GM19438 (cell line): ENCODE data around the gene COTL1.
"Not testable (repeated sequence)": the region's sequence is repeated elsewhere in the genome, so short reads cannot be mapped to it uniquely, and the experiment has no call there.

Source experiments
- ATAC-seq: cut with Tn5 transposase; IDR thresholded peaks from one replicate; pipeline ENCODE4 v1.9.1; 2021; ENCODE audit warnings: low read depth; ENCODE audit not compliant: unreplicated experiment

COTL1 gene

DNA sequence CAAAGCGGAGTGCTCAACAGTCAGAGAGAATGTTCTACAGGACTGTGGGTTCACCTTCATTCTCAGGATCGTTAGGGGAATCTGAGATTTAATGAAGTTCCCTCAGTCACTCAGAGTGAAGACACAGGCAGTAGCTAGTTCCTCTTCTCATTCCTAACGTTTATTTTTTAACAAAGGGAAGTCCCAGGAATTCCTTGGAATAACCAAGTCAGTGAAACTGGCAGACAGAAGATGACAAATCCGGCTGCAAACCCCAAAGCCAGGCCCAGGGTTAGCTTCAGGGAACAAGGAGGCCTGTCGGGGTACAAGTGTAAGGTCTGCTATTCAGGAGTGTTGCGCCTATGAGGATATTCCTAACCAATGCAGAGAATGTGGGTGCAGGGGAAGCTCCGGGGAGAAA, 42.0 kb downstream of the COTL1 start:
- no peak for ATAC-seq

DNA sequence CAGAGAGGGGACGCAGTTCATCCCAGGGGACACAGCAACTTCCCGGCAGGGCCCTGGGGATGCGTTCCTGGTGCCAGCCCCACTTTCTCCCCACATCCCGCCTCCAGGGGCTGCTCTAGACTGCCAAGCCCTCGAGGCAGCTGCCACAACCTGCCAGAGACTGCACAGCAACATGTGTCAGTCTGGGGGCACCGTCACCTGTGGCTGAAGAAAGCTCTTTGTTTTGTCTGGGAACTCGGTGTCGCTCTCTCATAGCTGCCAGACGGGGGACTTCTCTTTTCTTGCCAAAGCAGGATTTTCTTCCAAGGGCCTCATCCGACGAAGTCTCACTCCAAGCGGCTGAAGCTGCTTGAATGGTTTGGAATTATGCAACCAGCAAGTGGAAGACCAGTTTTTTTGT, 43.7 kb downstream of the COTL1 start:
- no peak for ATAC-seq

DNA sequence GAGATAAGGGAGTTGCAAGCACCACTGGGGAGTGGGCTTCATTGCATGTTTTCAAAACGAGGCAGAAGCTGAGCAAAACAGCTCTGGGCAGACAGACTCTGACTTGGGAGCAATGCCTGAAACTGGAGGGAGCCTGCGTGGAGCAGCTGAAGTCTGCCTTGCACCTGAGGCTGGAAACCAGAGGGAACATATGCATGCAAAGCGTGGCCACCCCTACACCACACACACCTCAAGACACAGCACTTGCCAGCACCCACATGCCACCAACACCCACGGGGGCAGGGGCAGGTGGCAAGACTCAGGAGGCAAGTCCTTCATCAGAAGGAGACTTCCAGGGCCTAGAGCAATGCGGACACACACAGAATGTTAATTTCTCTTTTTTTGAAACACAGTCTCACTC, 45.8 kb downstream of the COTL1 start:
- ATAC-seq, result no peak

DNA sequence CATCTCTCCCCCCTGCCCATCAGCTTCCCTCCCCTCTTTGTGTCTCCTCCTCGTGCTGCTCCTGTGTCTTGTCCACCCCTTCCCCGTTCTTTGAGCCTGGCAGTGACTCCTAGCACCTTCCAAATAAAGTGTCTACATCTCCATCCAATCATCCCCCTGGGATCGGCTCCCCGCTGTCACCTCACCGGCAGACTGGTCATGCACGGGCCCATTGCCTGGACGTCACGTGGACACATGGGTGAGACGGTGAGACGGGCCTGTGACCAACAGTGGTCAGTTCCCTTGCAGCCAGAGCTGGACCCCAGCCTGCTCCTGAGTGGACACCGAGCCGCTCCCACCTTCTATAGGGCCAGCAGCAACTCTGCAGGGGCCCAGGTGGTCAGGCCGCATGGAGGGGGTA, 46.4 kb downstream of the COTL1 start:
- ATAC-seq, result no peak

DNA sequence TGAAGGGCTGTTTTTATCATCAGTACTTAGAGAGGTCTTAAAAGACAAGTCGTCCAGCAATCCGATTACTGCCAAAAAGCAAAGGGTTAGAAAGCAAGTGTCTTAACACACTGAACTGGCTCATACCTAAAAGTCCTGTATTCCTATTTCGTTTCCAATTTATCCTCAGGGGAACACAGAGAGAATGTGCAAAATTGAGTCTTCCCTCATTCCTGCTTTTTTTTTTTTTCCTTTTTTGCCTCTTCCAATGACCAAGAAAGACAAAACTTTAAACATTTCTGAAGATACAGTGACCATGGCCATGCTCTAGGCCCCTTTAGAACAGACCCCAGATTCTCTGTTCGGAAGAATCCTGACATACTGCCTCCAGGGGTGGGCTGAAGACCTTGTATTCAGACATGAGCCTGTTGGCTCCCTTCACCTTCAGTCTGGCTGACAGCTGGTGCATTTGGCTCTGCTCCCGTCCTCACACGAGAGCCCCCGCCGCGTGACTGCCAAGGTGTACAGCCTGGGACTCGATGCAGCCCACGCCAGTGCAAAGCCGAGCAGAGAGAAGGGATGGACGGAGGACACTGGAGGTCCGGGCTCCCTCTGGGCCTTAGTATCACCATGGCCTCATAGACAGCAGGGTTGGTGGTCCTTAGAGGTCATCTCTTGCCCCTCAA, 47.0 kb downstream of the COTL1 start:
- ATAC-seq, result no peak

DNA sequence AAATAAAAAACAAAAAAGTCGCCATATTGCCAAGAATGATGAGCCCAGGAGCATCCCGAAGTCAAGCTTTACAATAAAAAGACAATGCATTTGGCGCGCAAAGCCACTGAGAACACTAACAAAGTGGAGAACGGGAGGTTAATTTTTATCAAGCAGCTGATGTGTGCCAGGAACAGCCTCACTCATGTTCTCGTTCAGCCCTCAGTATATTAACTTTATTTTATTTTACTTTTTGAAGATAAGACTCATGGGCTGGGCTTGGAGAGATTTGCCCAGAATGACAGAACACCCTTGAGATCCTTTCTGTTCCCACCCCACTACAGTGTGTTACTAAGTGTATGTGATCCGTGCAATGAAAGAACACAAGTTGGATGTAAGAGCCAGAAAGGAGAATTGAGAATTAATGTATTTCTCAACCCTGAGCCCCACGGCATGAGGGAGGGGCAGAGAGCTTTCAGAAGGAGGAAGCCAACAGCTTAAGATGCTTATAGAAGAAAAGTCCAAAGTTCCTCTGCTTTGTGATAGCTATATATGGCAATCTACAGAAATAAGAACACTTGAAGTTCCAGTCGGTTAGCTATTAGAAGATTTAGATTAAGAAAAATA, 48.4 kb downstream of the COTL1 start:
- ATAC-seq, result no peak

DNA sequence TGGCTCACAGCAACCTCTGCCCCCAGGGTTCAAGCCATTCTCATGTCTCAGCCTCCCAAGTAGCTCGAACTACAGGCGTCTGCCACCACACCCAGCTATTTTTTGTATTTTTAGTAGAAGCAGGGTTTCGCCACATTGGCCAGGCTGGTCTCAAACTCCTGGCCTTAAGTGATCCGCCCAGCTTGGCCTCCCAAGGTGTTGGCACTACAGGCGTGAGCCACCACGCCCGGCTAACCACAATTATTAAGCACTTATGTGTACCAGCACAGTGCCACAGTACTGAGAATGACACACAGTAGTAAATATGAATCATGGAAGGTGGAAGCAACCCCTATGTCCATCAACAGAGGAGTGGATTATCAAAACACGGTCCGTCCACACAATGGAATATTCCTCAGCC, 49.8 kb downstream of the COTL1 start:
- ATAC-seq, result no peak

DNA sequence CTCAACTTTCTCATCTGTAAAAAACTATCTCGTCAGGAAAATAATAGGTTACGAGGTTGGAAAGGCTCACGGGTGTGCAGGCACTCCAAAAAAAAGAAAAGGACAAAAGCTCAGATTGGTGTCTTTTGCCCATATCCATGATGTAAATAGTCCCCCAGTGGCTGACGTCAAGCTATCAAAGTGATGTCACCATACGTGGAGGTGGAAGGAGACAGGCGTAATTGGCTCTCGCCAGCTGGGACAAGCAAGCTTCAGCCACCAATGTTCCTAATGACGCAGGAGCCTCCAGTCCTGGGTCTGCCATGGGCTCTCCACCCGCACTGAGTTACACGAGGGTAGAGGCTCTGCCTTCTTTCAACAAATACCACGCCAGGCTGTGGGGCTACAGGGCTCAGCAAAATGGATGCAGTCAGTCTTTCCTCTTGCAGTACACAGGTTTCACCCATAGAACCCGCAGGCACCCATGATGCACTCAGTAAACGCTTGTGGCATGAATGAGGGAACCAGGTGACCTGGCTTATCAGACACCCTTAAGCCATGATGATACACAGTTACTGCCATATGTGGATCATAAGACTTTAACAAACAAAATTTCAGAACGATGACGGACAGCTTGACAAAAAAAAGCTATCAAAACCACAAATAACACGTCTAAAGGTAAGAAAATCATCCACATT, 50.5 kb downstream of the COTL1 start:
- ATAC-seq, result no peak

DNA sequence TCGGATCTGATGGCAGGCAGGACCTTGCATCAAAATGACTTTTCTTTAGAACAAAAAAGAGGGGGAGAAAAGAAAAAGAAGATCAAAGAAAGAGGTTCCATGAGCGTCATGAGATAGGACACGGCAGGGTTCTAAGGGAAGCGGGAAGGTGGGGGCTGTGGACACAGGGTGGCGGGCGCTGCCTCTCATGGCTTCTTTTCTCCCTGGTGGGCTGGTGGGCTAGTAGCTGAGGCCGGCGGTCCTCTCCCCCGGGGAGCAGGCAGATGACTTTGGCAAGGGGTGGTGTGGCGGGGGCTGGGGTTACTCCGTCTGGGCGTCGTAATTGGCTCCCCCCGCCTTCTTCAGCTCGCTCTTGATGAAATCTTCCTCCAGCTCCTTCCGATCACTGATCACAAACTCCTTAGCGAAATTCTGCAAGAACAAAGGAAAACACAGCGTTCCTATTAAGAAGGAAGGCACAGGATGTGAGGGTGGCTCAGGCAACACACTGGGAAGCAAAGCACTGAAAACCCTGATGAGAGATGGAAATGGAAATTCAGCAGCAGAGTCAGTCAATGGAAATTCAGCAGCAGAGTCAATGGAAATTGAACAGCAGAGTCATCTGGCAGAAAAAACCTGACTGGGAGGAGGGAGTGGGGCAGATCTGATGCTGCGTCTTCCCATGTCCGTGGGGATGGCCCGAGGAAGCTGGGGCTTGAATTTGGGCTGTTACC, 51.2 kb downstream of the COTL1 start:
- no peak for ATAC-seq

DNA sequence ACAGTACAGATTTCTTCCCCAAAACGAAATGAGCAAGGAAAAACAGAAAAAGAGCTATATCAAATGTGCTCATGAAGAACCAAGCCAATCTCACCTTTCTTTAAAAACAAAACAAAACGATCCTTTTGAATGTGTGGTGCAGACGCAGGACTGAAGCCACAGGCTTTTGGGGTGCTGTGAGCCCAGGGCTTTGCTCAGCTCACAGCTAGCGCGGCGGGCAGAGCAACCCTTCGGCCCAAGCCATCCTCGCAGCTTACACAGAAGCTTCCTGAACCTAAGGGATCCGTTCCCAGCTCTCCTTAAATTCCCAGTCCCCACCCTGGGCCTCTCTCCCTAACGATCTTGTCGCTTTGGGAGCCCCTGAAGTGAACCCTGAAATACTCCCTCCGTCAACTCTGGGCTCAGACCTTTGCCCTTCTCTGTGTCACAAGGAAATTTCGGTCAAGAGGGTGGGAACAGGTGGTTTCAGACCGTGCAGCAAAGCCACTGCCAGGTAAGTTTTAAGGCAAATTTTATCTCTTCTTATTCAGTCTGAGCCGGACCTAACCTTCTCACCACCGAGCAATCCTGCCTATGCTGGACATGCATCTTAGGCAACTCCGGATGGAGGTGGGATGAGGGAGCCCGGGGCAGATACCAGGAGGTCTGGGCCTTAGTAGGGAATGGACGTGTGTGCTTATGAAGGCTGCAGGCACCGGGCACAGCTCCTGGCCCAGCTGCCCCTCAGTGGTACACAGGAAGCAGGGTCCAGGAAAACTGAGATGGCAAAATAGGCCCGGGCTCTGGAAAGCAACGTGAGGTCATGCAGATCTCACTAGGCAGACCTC, 52.0 kb downstream of the COTL1 start:
- ATAC-seq, result no peak

DNA sequence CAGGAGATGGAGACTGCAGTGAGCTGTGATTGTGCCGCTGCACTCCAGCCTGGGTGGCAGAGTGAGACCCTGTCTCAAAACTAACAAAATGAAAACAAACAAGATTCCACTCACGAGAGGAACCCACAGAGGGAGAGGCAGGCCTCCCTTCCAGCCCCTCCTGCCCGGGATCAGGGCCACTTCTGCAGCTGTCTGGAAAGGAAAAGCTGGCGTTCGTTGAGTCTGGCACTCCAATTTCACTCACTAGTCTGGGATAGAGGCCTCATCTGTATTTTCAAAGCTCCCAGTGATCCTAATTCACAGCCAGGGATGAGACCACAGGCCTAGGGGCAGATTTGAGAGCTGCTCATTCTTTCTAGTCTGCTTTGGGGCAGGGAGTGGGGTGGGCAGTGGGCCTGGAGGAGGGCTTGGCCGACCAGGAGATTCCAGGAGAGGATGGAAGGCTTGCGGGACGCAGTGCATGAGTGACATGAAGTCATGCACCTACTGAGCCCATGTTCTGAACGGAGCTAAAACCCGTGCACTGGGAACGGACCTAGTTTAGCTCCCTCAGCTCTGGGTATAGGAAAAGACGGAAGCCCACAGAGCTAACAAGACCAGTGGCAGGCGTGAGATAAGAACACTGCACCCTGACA, 54.0 kb downstream of the COTL1 start:
- no peak for ATAC-seq

DNA sequence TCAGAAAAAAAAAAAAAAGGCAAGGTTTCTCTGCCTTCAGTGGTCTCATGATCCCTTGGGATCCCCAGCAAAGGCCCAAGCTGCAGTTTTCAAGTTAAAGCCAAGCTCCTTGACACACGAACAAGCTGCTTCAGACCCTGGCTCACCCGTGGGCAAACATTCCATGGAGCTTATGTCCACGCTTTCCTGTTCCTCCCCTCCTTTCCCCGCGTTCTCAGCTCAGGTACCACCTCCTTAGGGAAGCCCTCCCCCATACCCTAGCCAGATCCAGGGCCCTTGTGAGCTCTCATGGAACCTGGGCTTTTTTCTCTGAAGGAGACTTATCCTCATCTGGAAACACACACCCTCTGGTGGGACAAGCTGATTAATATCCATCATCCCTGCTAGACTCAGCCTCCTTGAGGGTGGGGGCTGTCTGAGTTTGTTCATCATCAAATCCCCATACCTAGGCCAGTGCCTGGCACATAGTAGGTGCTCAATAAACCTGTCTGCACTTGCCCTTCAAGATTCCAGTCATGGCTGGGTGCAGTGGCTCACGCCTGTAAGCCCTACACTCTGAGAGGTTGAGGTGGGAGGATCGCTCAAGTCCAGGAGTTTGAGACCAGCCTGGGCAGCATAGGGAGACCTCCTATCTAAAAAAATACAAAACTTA, 54.7 kb downstream of the COTL1 start:
- no peak for ATAC-seq

DNA sequence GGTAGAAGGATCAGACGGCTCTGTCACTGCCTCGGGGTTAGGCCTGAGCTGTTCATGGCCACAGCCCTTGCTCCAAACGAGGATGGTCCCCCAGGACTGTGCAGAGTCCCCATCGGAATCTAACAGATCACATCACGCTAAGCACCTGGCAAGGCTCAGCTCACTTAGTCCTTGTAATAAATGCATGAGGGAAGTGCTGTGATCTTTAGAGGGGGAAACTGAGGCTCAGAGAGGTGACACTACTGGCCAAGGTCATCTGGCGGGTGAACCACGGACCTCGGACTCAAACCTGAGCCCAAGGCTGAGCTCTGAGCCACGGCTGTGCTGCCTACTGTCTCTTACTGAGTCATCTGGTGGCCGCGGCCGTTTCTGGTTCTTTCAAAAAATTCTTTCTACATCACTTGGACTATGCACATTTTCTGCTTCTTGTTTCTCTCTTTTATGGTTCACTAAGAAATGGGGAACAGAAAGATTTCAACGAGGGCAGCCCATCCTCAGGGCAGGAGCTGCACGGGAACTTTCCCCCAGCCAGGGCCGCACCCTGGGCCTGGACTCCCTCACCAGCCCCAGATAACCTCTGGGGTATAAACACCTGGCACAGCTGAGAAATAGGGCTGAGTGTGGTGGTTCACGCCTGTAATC, 55.6 kb downstream of the COTL1 start:
- ATAC-seq, result no peak

DNA sequence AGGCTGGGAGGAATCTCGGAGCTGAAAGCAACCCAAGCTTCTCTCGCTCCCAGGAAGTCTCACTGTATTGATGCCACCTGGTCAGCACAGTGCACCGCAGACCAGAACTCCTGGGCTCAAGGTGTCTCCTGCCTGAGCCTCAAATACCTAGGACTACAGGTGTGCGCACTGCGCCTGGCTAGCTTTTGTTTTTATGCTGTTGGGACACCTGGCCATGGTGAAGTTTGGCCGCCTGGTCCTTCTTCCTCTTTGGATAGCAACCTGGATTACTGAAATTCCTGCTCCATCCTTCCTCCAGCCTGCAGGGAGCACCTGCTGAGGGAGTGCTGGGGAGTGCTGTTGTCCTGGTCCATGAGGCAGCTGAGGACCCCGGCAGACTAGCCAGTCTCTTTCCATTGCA, 56.6 kb downstream of the COTL1 start:
- no peak for ATAC-seq

DNA sequence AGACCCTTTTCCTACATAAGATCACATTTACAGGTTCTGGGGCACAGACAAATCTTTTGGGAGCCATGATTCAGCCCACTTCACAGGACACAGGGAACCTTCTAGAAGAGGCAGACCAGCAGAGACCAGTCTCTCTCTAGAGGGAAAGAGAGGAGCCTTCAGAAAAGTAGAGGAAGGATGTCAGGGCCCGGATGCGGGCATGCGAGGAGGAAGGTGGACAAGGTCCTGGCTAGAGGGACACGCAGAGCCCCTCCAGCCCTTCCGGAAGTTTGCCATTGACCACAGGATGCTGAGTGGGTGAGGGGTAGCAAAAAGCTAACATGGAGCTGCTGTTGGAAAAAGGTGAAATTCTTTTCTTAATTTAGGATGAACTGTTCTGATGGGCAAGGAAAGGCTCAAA, 57.6 kb downstream of the COTL1 start:
- ATAC-seq, result no peak

DNA sequence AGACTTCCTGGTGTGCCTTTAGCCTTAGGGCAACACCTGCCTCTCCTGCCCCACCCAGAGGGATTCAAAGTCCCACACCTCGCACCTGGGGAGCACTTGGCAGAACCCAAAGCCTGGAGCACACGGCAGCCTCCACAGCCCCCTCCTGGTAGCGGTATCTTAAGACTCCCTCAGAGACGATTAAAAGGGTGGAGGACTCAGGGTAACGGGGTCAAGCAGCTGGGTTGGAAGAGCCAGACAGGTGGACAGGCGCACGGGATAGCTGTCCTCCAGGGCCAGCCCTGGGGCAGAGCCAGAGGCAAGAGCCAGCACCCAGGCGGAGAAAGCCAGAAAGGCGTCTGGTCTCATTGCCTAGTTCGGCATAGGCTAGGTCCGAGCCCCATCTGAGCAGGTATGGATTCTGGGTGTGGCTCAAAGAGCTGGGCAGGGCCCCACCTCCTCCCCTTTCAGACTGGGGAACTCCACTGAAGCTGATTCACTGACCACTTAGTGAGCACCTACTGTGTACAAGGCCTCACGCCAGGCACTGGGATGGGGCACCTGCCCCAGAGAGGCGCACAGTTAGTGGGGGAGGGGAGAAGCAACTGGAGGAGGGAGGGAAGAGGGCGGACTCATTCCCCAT, 58.5 kb downstream of the COTL1 start:
- ATAC-seq, result no peak

DNA sequence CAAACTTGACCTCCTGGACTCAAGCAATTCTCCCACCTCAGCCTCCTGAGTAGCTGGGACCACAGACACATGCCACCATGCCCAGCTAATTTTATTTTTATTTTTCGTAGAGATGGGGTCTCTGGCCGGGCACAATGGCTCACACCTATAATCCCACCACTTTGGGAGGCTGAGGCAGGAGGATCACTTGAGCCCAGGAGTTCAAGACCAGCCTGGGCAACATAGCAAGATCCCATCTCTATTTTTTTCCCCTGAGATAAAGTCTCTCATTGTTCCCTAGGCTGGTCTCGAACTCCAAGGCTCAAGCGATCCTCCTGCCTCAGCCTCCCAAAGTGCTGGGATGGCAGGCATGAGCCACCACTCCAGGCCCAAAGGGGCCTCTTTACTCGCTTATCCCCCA, 59.0 kb downstream of the COTL1 start:
- ATAC-seq, result not testable (repeated sequence)

DNA sequence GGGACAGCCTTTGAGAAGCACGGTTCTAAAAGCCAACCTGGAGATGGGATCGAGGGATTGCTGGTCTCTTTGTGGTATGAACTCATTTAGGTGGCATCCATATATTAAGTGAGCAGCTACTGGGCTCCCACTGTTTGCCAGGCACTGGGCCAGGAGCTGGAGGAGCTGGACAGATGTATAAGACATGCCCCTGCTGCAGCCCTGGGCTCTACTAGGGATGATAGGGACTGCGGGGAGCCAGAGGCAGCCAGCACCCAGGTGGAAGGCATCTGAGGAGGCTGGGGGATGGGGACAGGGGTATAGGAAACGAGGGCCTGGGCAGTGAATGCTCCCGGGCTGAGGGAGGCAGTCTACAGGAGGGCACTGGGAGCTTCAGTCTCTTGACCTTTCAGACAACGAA, 60.4 kb downstream of the COTL1 start:
- ATAC-seq, result no peak

DNA sequence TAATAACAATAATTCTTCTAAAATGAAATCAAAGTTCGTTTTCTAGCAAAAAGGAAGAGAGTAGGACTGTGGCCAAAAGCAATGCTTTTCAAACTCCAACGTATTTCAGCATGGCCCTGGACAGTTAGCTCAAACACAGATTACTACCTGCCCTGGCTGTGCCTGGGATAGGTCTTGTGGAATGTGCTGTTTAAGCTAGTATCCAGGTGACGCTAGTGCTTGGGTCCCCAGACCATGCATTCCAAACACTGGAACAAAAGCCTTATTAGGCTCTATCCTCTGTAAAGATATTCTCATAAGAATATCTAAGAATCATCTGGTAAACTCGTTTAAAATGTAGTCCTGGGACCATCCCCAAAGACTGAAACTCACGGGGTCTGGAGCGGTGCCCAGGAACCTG, 60.8 kb downstream of the COTL1 start:
- ATAC-seq, result no peak
